GM19351 (cell line): ENCODE measurements around the gene KRTAP1-5.
"Not testable (repeated sequence)": the region's sequence is repeated elsewhere in the genome, so short reads cannot be mapped to it uniquely, and the experiment has no call there.

ENCODE experiments used
- ATAC-seq: cut with Tn5 transposase; IDR thresholded peaks from one replicate; pipeline ENCODE4 v1.9.1; 2021; ENCODE audit warnings: mild to moderate bottlenecking, moderate library complexity; ENCODE audit not compliant: unreplicated experiment

Gene KRTAP1-5

GRCh38 chr17:41026715-41027471 is at the start of gene KRTAP1-5:
Gene KRTAP1-5, minus strand, starts transcription at chr17:41027208. Its CDS starts 53 bp downstream, at chr17:41027155.
- ATAC-seq: no peak

DNA sequence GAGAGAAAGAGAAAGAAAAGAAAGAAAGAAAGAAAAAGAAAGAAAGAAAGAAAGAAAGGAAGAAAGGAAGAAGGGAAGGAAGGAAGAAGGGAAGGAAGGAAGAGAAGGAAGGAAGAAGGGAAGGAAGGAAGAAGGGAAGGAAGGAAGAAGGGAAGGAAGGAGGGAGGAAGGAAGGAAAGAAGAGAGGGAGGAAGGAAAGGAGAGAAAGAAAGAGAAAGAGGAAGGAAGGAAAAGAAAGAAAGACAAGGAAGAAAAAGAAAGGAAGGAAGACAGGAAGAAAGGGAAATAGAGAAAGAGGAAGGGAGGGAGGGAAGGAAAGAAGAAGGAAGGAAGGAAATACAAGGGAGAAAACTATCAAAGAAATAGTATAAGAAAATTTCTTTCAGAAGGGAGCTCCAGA is 49.8 kb upstream of the KRTAP1-5 start:
- no peak for ATAC-seq

GRCh38 chr17:41073676-41074075 is 46.7 kb upstream of the KRTAP1-5 start:
- no peak for ATAC-seq

DNA sequence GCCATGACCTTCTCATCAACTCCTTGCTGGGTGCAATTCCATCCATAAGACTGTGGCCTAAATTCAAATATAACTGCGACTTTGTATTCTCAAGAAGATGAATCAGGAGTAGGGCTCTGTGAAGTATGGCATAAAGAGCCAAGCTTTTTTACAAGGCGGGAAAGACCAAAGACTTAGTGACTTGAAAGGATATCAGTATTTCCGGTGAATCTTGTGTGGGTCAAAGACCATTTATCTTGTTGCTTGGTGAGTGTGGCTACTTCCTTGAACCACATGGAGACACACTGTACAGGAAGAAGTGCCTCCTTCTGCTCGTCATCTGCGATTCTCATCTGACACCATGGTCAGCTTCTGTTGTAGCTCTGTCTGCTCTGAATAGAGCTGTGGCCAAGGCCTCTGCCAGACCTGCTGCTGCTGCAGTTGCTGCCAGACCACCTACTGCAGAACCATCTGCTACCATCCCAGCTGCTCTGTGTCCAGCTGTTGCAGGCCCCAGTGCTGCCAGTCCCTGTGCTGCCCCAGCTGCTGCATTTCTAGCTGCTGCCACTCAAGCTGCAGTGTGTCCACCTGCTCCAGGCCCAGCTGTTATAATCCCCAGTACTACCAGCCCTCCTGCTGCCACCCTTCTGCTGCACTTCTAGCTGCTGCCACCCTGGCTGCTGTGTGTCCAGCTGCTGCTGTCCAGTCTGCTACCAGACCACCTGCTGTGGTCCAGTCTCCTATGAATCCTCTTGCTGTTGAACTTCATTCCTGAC is 44.8 kb upstream of the KRTAP1-5 start:
- ATAC-seq: no peak

GRCh38 chr17:41069031-41069430 is 42.0 kb upstream of the KRTAP1-5 start:
- ATAC-seq: no peak

DNA sequence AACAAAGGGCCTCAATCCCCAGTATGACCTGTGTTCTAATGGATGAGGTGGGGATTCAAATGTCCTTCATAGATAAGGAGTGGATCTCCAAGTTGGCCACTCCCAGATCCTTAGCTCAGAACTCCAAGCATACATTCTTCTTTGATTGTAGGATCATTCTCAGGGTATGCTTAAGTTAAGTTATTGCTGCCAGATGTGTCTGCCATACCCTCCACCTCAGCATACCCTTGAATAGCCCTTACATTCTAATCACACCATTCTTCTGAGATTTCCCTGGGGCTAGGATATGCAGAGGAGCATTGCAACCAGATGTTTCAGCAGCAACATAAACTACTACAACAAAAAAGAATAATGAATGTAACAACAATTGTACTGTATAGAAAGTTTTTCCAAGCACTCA is 40.3 kb upstream of the KRTAP1-5 start:
- ATAC-seq: no peak

DNA sequence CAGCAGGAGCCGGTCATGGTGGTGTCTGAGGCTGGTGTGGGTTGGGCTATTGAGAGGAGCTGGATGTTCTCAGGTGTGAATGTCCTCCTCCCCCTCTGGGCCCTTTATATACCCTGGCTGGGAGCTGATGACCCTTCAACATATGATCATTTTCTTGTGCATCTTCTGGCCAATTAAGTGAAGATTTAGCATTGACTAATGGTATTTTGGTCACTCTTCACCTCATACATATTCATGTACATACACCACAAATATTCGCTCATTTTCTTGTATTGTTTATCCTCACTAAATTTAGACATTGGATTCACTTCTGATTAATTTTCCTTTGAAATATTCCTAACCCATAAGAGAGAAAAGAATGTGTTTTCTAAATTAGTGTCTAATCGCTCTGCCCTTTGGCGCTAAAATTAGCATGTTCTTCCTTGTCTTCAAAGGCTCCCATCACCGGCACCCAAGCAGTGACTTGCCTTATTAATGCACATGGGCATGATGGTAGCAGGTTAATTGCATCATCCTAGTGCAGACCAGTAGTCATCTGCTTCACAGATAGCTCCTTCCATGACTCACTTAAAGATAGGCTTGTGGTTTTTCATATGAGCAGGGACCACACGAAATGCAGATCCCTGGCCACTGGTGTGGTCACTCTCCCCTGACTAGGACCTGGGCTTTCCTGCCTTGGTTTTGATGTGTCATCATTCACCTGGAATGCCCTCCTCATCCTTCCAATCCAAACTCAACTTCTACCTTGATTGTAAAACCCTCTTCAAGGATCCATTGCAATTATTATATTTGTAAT is 39.0 kb upstream of the KRTAP1-5 start, which contains the start of gene KRTAP2-4:
TSS of gene KRTAP2-4 (minus strand) at position 51 of the 796 bp plus-strand sequence. CDS start at position 17, 34 bp downstream.
- ATAC-seq: no peak

- not testable (repeated sequence) for ATAC-seq
Measured at GRCh38 chr17:41065016-41065689, 38.1 kb upstream of the KRTAP1-5 start.

DNA sequence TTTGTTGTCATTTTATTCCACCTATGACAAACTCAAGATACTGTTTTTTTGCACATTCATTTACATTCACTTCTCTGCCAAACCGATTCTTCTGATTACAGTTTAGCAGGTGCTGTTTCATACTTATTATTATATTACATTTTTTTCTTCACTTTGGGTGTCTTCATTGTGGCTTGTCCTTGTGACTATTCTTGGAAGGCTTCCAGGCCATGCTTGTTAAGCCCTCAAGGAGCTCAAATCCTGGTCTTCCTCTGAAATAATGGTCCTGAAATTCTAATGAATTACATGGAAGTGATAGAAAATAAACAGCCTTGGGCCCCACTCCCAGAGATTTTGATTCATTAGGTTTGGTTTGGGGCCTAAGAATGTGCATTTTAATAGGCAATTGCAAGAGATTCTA is 37.3 kb upstream of the KRTAP1-5 start:
- ATAC-seq: no peak

- ATAC-seq: no peak
Measured at GRCh38 chr17:41063449-41063848, 36.4 kb upstream of the KRTAP1-5 start.

- no peak for ATAC-seq
Measured at GRCh38 chr17:41061964-41062363, 35.0 kb upstream of the KRTAP1-5 start.

- no peak for ATAC-seq
Measured at GRCh38 chr17:41060052-41060604, 33.1 kb upstream of the KRTAP1-5 start, which contains the start of gene KRTAP2-3. Gene KRTAP2-3, minus strand, starts transcription at chr17:41060114. Its CDS starts 64 bp downstream, at chr17:41060050.

GRCh38 chr17:41059276-41060051 is 32.5 kb upstream of the KRTAP1-5 start:
- not testable (repeated sequence) for ATAC-seq

GRCh38 chr17:41058741-41059140 is 31.7 kb upstream of the KRTAP1-5 start:
- ATAC-seq: no peak

DNA sequence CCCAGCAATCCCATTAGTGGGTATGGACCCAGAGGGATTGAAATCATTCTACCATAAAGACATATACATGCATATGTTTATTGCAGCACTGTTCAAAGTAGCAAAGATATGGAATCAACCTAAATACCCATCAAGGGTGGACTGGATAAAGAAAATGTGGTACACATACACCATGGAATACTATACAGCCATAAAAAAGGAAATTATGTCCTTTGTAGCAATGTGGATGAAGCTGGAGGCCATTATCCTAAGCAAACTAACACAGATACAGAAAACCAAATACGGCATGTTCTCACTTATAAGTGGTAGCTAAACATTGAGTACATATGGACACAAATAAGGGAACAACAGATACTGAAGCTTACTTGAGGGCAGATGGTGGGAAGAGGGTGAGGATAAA is 30.5 kb upstream of the KRTAP1-5 start:
- no peak for ATAC-seq

DNA sequence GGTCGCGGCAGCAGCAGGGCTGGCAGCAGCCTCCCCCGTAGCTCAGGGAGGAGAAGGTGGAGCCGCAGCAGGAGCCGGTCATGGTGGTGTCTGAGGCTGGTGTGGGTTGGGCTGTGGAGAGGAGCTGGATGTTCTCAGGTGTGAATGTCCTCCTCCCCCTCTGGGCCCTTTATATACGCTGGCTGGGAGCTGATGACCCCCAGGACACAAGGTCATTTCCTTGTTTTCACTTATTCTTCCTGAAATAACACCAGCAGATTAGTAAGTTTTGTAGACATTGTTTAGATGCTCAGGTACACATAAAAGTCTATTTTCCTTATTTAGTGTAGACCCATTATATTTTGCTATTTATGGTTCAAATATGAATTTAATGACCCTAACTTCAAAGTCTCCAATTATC is 28.1 kb upstream of the KRTAP1-5 start, which contains the start of gene KRTAP2-2:
TSS of gene KRTAP2-2 (minus strand) at position 101 of the 400 bp plus-strand sequence. CDS start at position 82, 19 bp downstream.
- not testable (repeated sequence) for ATAC-seq

DNA sequence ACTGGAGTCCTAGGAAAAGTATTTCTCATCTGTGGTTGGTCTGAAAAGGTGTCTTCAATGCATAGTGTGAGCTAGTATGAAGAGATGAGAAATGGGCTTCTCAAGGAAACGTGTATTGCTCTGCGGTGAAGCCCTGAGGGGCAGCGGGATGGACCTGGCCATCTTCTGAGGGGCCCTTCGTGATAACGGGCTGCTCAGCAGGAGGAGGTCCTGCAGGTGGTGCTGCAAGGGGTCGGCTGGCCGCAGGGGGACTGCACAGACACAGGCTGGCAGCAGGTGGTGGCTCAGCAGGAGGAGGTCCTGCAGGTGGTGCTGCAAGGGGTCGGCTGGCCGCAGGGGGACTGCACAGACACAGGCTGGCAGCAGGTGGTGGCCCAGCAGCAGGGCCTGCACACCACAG is 27.5 kb upstream of the KRTAP1-5 start:
- not testable (repeated sequence) for ATAC-seq

DNA sequence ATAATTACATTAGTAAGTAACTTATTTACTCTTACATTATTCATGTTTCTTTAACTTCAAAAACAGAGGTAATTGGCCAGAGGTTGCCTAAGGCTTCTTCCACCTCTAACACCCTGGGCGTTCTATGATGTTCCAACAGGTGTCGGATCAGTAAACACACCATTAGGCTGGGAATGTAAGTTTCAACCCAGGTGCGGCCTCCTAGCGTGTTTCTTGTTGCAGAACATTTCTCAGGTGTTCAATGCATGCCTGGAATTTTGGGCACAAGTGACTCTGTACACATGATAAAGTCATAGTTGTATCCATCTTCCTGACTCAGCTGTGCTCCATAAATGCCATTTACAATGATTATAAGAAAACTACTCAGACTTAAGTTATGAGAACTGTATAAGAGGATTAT is 27.0 kb upstream of the KRTAP1-5 start:
- no peak for ATAC-seq

GRCh38 chr17:41052566-41052965 is 25.6 kb upstream of the KRTAP1-5 start:
- no peak for ATAC-seq
